H9 (cell line): ENCODE measurements around the gene C1orf105. TPM values are rescaled to one million over a fixed set of nuclear protein-coding genes. Genes with fewer than 3 reads are reported as not detected.

Experiments
- DNase-seq: peaks from one replicate; pipeline ENCODE4 v3.0.0-alpha.2; 2017
- H2AFZ ChIP-seq: one replicate; pipeline ENCODE4 v1.6.1; 2013; ENCODE audit warnings: mild to moderate bottlenecking, low read length, control low read depth, moderate library complexity
- H2AK5ac ChIP-seq: 2 replicates; pipeline ENCODE4 v1.6.1; 2013; ENCODE audit warnings: low read length, control low read depth, mixed read lengths; ENCODE audit not compliant: insufficient read length
- H2BK120ac ChIP-seq: one replicate; pipeline ENCODE4 v1.6.1; 2013; ENCODE audit warnings: low read depth, mild to moderate bottlenecking, low read length, control low read depth, inconsistent platforms; ENCODE audit not compliant: poor library complexity, severe bottlenecking
- H2BK12ac ChIP-seq: 2 replicates; pipeline ENCODE4 v1.6.1; 2013; ENCODE audit warnings: low read length, control low read depth, mixed read lengths, low read depth; ENCODE audit not compliant: insufficient read length
- H2BK15ac ChIP-seq: 2 replicates; pipeline ENCODE4 v1.6.1; 2013; ENCODE audit warnings: low read depth, low read length, control low read depth
- H2BK20ac ChIP-seq: one replicate; pipeline ENCODE4 v1.6.1; 2013; ENCODE audit warnings: low read depth, mild to moderate bottlenecking, low read length, control low read depth, inconsistent platforms; ENCODE audit not compliant: poor library complexity, severe bottlenecking
- H2BK5ac ChIP-seq: 2 replicates; pipeline ENCODE4 v1.6.1; 2013; ENCODE audit warnings: low read length, control low read depth, mixed read lengths; ENCODE audit not compliant: insufficient read length
- H3K14ac ChIP-seq: 2 replicates; pipeline ENCODE4 v1.6.1; 2013; ENCODE audit warnings: low read length, control low read depth; ENCODE audit not compliant: insufficient read depth
- H3K18ac ChIP-seq: 2 replicates; pipeline ENCODE4 v1.6.1; 2013; ENCODE audit warnings: low read depth, mild to moderate bottlenecking, mixed read lengths, low read length, control low read depth; ENCODE audit not compliant: insufficient read length
- H3K23ac ChIP-seq: 2 replicates; pipeline ENCODE4 v1.6.1; 2013; ENCODE audit warnings: low read length, control low read depth, mixed read lengths, low read depth; ENCODE audit not compliant: insufficient read length
- H3K23me2 ChIP-seq: 2 replicates; pipeline ENCODE4 v1.6.1; 2013; ENCODE audit warnings: low read depth, mild to moderate bottlenecking, mixed read lengths, low read length, control low read depth; ENCODE audit not compliant: insufficient read length, poor library complexity, severe bottlenecking
- H3K27ac ChIP-seq: 2 replicates; pipeline ENCODE4 v1.5.1; 2013; ENCODE audit warnings: low read length, control low read depth, mixed read lengths, low read depth; ENCODE audit not compliant: insufficient read length
- H3K27me3 ChIP-seq: 2 replicates; pipeline ENCODE4 v1.6.1; 2013; ENCODE audit warnings: low read length, control low read depth, inconsistent platforms; ENCODE audit not compliant: insufficient read depth
- H3K4ac ChIP-seq: 2 replicates; pipeline ENCODE4 v1.6.1; 2013; ENCODE audit warnings: low read depth, mild to moderate bottlenecking, control low read depth, inconsistent platforms, low read length, moderate library complexity
- H3K4me1 ChIP-seq: 2 replicates; pipeline ENCODE4 v1.6.1; 2013; ENCODE audit warnings: low read length, control low read depth, inconsistent platforms; ENCODE audit not compliant: insufficient read depth
- H3K4me2 ChIP-seq: 2 replicates; pipeline ENCODE4 v1.6.1; 2013; ENCODE audit warnings: low read length, control low read depth, mixed read lengths; ENCODE audit not compliant: insufficient read length, insufficient read depth
- H3K56ac ChIP-seq: 2 replicates; pipeline ENCODE4 v1.6.1; 2013; ENCODE audit warnings: low read depth, mild to moderate bottlenecking, mixed read lengths, low read length, control low read depth; ENCODE audit not compliant: insufficient read length
- H3K79me1 ChIP-seq: 2 replicates; pipeline ENCODE4 v1.6.1; 2013; ENCODE audit warnings: low read depth, mild to moderate bottlenecking, moderate library complexity, low read length, control low read depth, inconsistent platforms; ENCODE audit not compliant: insufficient read depth, poor library complexity, severe bottlenecking
- H3K79me2 ChIP-seq: 2 replicates; pipeline ENCODE4 v1.6.1; 2013; ENCODE audit warnings: low read length, control low read depth, inconsistent platforms; ENCODE audit not compliant: insufficient read depth
- H3K9ac ChIP-seq: 2 replicates; pipeline ENCODE4 v1.6.1; 2013; ENCODE audit warnings: low read length, control low read depth, mixed read lengths; ENCODE audit not compliant: insufficient read length; ENCODE audit errors: extremely low read depth
- H3K9me3 ChIP-seq: one replicate; pipeline ENCODE4 v1.6.1; 2013; ENCODE audit warnings: low read depth, low read length, inconsistent platforms; ENCODE audit not compliant: control insufficient read depth
- H3T11ph ChIP-seq: one replicate; pipeline ENCODE4 v1.6.1; 2013; ENCODE audit warnings: mild to moderate bottlenecking, low read length, control low read depth, inconsistent platforms
- H4K20me1 ChIP-seq: one replicate; pipeline ENCODE4 v1.6.1; 2013; ENCODE audit not compliant: control insufficient read depth, insufficient read length, insufficient read depth
- H4K5ac ChIP-seq: 2 replicates; pipeline ENCODE4 v1.6.1; 2013; ENCODE audit warnings: low read depth, mild to moderate bottlenecking, mixed read lengths, low read length, control low read depth; ENCODE audit not compliant: insufficient read length
- H4K8ac ChIP-seq: replicated peaks from 2 replicates; pipeline ENCODE4 v1.6.1; 2013; ENCODE audit warnings: low read length, control low read depth, mixed read lengths, low read depth; ENCODE audit not compliant: insufficient read length
- H4K91ac ChIP-seq: 2 replicates; pipeline ENCODE4 v1.6.1; 2013; ENCODE audit warnings: low read depth, mild to moderate bottlenecking, moderate library complexity, mixed read lengths, low read length, control low read depth; ENCODE audit not compliant: insufficient read length
- H3K27ac Mint-ChIP-seq, 3 experiments: 2 replicates in 2 of 3; 3 replicates in 1 of 3; pipeline ENCODE4 v1.8.0; 2020 to 2021; ENCODE audit warnings: mixed read lengths in 3 of 3, mild to moderate bottlenecking in 1 of 3, moderate library complexity in 1 of 3
- H3K27me3 Mint-ChIP-seq: 2 replicates; pipeline ENCODE4 v1.8.0; 2021; ENCODE audit warnings: low read depth, mild to moderate bottlenecking, moderate library complexity, mixed read lengths
- H3K36me3 Mint-ChIP-seq, 3 experiments: 2 replicates in 2 of 3; 3 replicates in 1 of 3; pipeline ENCODE4 v1.8.0; 2020 to 2021; ENCODE audit warnings: low read depth in 3 of 3, mixed read lengths in 3 of 3; ENCODE audit not compliant: insufficient read depth in 1 of 3
- H3K4me1 Mint-ChIP-seq, 2 experiments: 2 replicates each; pipeline ENCODE4 v1.8.0; 2020; ENCODE audit warnings: mixed read lengths in 2 of 2
- H3K4me3 Mint-ChIP-seq, 2 experiments: 2 replicates in 1 of 2; 3 replicates in 1 of 2; pipeline ENCODE4 v1.8.0; 2020 to 2021; ENCODE audit warnings: mild to moderate bottlenecking in 2 of 2, mixed read lengths in 2 of 2, moderate library complexity in 1 of 2
- H3K9me3 Mint-ChIP-seq, 2 experiments: 2 replicates in 1 of 2; 3 replicates in 1 of 2; pipeline ENCODE4 v1.8.0; 2020; ENCODE audit warnings: mild to moderate bottlenecking in 2 of 2, mixed read lengths in 2 of 2, moderate library complexity in 1 of 2
- CTCF ChIP-seq: fragments of 200-600 bp; sonication (generic); conservative IDR thresholded peaks from 3 replicates; pipeline ENCODE4 v1.8.0; 2021; ENCODE audit warnings: antibody characterized with exemption, mild to moderate bottlenecking
- WGBS: extraction: QIAGEN DNeasy Blood & Tissue Kit; methylation state at CpG from one replicate; pipeline ENCODE4 v1.1.7; 2013; ENCODE audit warnings: missing lambda C conversion rate, low lambda C conversion rate, mixed read lengths; ENCODE audit not compliant: insufficient read length; ENCODE audit errors: extremely low coverage; 5-methylcytosine and 5-hydroxymethylcytosine counted together
- total RNA-seq: library from RNA; stranded (reverse); gene quantifications from 2 replicates; pipeline ENCODE4 v1.2.1, GENCODE V29; 2021

Gene C1orf105
- total RNA-seq, 1 experiment from 2014 or later, result not detected

GRCh38 chr1:172382990-172383389 lies 37.5 kb upstream of the C1orf105 start:
- no peak overlapping the region for H3K14ac ChIP-seq
- no peak overlapping the region for H2BK20ac ChIP-seq
- H4K5ac ChIP-seq, result no peak overlapping the region
- no peak overlapping the region for H3K4ac ChIP-seq
- H3K4me3 Mint-ChIP-seq, result no peak overlapping the region
- no peak overlapping the region for H3K56ac ChIP-seq
- H3K23me2 ChIP-seq, result no peaks in the 10 kb centered on the region
- H3K9me3 ChIP-seq, result no peaks in the 10 kb centered on the region
- no peak overlapping the region for H2BK15ac ChIP-seq
- no peaks in the 10 kb centered on the region for H3K27me3 ChIP-seq
- H3K36me3 Mint-ChIP-seq, result no peaks in the 10 kb centered on the region; a peak in 1 of 7 replicates
- no peaks in the 10 kb centered on the region for H3K27me3 Mint-ChIP-seq
- H3K9me3 Mint-ChIP-seq, result no peaks in the 10 kb centered on the region
- no CpG with 5 or more reads among the region's 4 CpGs for WGBS
- peaks cover 5% of the 10 kb centered on the region; the same call in 1 of the 2 replicates for H3K4me1 ChIP-seq
- peaks cover 34 to 41% of the 10 kb centered on the region in 2 experiments for H3K4me1 Mint-ChIP-seq
- no peak overlapping the region for H4K91ac ChIP-seq
- no peak overlapping the region for H3K4me2 ChIP-seq
- no peak overlapping the region for H3K23ac ChIP-seq
- H4K8ac ChIP-seq, result no peak overlapping the region
- no peak overlapping the region for H3T11ph ChIP-seq
- no peaks in the 10 kb centered on the region for H3K79me2 ChIP-seq
- H3K79me1 ChIP-seq, result no peaks in the 10 kb centered on the region
- no peak overlapping the region for H2AK5ac ChIP-seq
- H2BK5ac ChIP-seq, result no peak overlapping the region
- H2BK120ac ChIP-seq, result no peak overlapping the region
- H3K27ac ChIP-seq, result no peak overlapping the region
- H2BK12ac ChIP-seq, result no peak overlapping the region
- no peak for DNase-seq
- no peak overlapping the region for H3K9ac ChIP-seq
- peak overlapping the region in 1 of 3 experiments; percentile 81; a peak in 2 of 7 replicates for H3K27ac Mint-ChIP-seq
- H2AFZ ChIP-seq, result no peak overlapping the region
- no peak overlapping the region for H3K18ac ChIP-seq
- no peak for TF ChIP-seq CTCF
- H4K20me1 ChIP-seq, result no peaks in the 10 kb centered on the region
